SKM-1 treated with dmso at 0.1 percent for 144 hours (cell line): ENCODE measurements around the gene ENOX2.

Source experiments
- DNase-seq: peaks from one replicate; lab custom pipeline; 2025; ENCODE audit not compliant: unreplicated experiment; lab: John Stamatoyannopoulos, UW

The ENOX2 gene

GRCh38 chrX:130645955-130646583, 256.9 kb downstream of the ENOX2 start:
- no peak for DNase-seq

GRCh38 chrX:130637591-130637990, 265.4 kb downstream of the ENOX2 start:
- no peak for DNase-seq

GRCh38 chrX:130636277-130636676, 266.7 kb downstream of the ENOX2 start:
- DNase-seq, result no peak

- DNase-seq, result no peak
Measured at GRCh38 chrX:130631011-130631410, 272.0 kb downstream of the ENOX2 start.

- no peak for DNase-seq
Measured at GRCh38 chrX:130628516-130628915, 274.5 kb downstream of the ENOX2 start.

GRCh38 chrX:130626521-130626920, 276.5 kb downstream of the ENOX2 start:
- DNase-seq, result no peak

- no peak for DNase-seq
Measured at GRCh38 chrX:130625386-130625785, 277.6 kb downstream of the ENOX2 start.

- no peak for DNase-seq
Measured at GRCh38 chrX:130623518-130623917, 279.5 kb downstream of the ENOX2 start.

GRCh38 chrX:130615941-130616340, 287.1 kb downstream of the ENOX2 start:
- DNase-seq, result no peak

GRCh38 chrX:130607431-130607830, 295.6 kb downstream of the ENOX2 start:
- no peak for DNase-seq

- DNase-seq, result no peak
Measured at GRCh38 chrX:130606425-130606824, 296.6 kb downstream of the ENOX2 start.

- no peak for DNase-seq
Measured at GRCh38 chrX:130604882-130605281, 298.1 kb downstream of the ENOX2 start.

GRCh38 chrX:130594453-130594916, 308.5 kb downstream of the ENOX2 start:
- no peak for DNase-seq

- no peak for DNase-seq
Measured at GRCh38 chrX:130593911-130594310, 309.1 kb downstream of the ENOX2 start.

- no peak for DNase-seq
Measured at GRCh38 chrX:130592204-130592603, 310.8 kb downstream of the ENOX2 start.

- no peak for DNase-seq
Measured at GRCh38 chrX:130578906-130579305, 324.1 kb downstream of the ENOX2 start.

GRCh38 chrX:130577431-130577830, 325.6 kb downstream of the ENOX2 start:
- DNase-seq, result no peak

- DNase-seq, result no peak
Measured at GRCh38 chrX:130575831-130576389, 327.1 kb downstream of the ENOX2 start.
